Natural killer cell (primary cell): ENCODE data around the gene DHRS2. TPM values are rescaled to one million over a fixed set of nuclear protein-coding genes. Genes with fewer than 3 reads are reported as not detected.

Experiments used
- ATAC-seq, 3 donors: fragments of 150-1000 bp in 2 of 3; fragments of 200-7000 bp in 1 of 3; cut with Tn5 transposase; 1 replicate in 1 of 3; 2 replicates in 2 of 3; pipeline ENCODE4 v1.10.0; 2021; ENCODE audit warnings: mild to moderate bottlenecking in 2 of 3, moderate library complexity in 2 of 3
- DNase-seq, 2 donors: peaks; one replicate each; pipeline versions ENCODE4 v3.0.0 to v3.0.0-alpha.2; 2013 to 2021; ENCODE audit warnings: mixed read lengths in 1 of 2
- H3K27ac ChIP-seq: one replicate; pipeline ENCODE4 v1.5.1; 2013; ENCODE audit warnings: mild to moderate bottlenecking, low read length
- H3K27me3 ChIP-seq: one replicate; pipeline ENCODE4 v1.6.1; 2013; ENCODE audit warnings: low read length; ENCODE audit not compliant: control insufficient read depth, insufficient read depth
- H3K36me3 ChIP-seq: one replicate; pipeline ENCODE4 v1.6.1; 2013; ENCODE audit warnings: low read length; ENCODE audit not compliant: control insufficient read depth, insufficient read depth
- H3K4me1 ChIP-seq: one replicate; pipeline ENCODE4 v1.6.1; 2013; ENCODE audit warnings: low read length; ENCODE audit not compliant: control insufficient read depth, insufficient read depth
- H3K4me3 ChIP-seq: one replicate; pipeline ENCODE4 v1.5.1; 2013; ENCODE audit warnings: low read length
- H3K9me3 ChIP-seq: one replicate; pipeline ENCODE4 v1.6.1; 2013; ENCODE audit warnings: low read length; ENCODE audit not compliant: control insufficient read depth, insufficient read depth
- H3K27ac Mint-ChIP-seq, 2 donors: one replicate each; pipeline ENCODE4 v1.8.0; 2022; ENCODE audit warnings: mild to moderate bottlenecking in 2 of 2, mixed read lengths in 2 of 2, moderate library complexity in 1 of 2
- H3K27me3 Mint-ChIP-seq, 2 donors: one replicate each; pipeline ENCODE4 v1.8.0; 2022; ENCODE audit warnings: low read depth in 2 of 2, mixed read lengths in 2 of 2
- H3K36me3 Mint-ChIP-seq: one replicate; pipeline ENCODE4 v1.8.0; 2022; ENCODE audit warnings: mixed read lengths
- H3K4me1 Mint-ChIP-seq, 2 donors: one replicate each; pipeline ENCODE4 v1.8.0; 2022; ENCODE audit warnings: mixed read lengths in 2 of 2
- H3K4me3 Mint-ChIP-seq: one replicate; pipeline ENCODE4 v1.8.0; 2022; ENCODE audit warnings: mild to moderate bottlenecking, moderate library complexity, mixed read lengths
- H3K9me3 Mint-ChIP-seq, 2 donors: one replicate each; pipeline ENCODE4 v1.8.0; 2022; ENCODE audit warnings: mixed read lengths in 2 of 2
- CTCF ChIP-seq: fragments of 200-600 bp; IDR thresholded peaks from one replicate; pipeline ENCODE4 v1.8.0; 2022; ENCODE audit warnings: antibody characterized with exemption
- WGBS: methylation state at CpG from one replicate; pipeline ENCODE4 v1.1.7; 2013; ENCODE audit warnings: missing lambda C conversion rate; ENCODE audit not compliant: insufficient coverage; 5-methylcytosine and 5-hydroxymethylcytosine counted together
- intact Hi-C: fragments of 100-400 bp; cut with micrococcal nuclease; formaldehyde crosslinking; loops from one replicate; pipeline ENCODE4 v1.14.2; 2022
- total RNA-seq, 4 donors: library from RNA; stranded (reverse); fragments of 120-200 nt in 1 of 4; gene quantifications; one replicate each; pipeline versions ENCODE4 v1.2.3 to v1.2.4, GENCODE V29; 2013 to 2022

DHRS2 gene
- total RNA-seq, 3 donors from 2014 or later (not counting 1 experiment from before 2014, with no cell fraction given) = 0.50 TPM; not detected in 2

GRCh38 chr14:23631234-23631633 is 4.9 kb upstream of the DHRS2 start:
- Histone ChIP-seq H3K27me3 (no peaks in the 10 kb centered on the region), H3K4me3 (no peak overlapping the region), H3K27ac (no peak overlapping the region), H3K4me1 (peaks cover 6% of the 10 kb centered on the region), H3K9me3 (no peaks in the 10 kb centered on the region), H3K36me3 (no peaks in the 10 kb centered on the region)
- no peak for DNase-seq
- intact Hi-C loops = no loop called here
- no peak for TF ChIP-seq CTCF
- Mint-ChIP-seq H3K9me3 (no peaks in the 10 kb centered on the region), H3K27me3 (peaks cover 0 to 5% of the 10 kb centered on the region in 2 donors), H3K4me1 (peaks cover 7 to 13% of the 10 kb centered on the region in 2 donors), H3K4me3 (no peak overlapping the region), H3K36me3 (no peaks in the 10 kb centered on the region), H3K27ac (no peak overlapping the region)
- ATAC-seq = no peak

- H3K27ac ChIP-seq = no peak overlapping the region
- peak overlapping the region; percentile 3 to 34 for H3K27ac Mint-ChIP-seq
- no peak overlapping the region for H3K4me3 ChIP-seq
- no peaks in the 10 kb centered on the region for H3K9me3 ChIP-seq
- H3K36me3 ChIP-seq = no peaks in the 10 kb centered on the region
- ATAC-seq (peak; percentile 77 to 92 (median 91)), DNase-seq (peak; percentile 74 to 85)
- peaks cover 7 to 13% of the 10 kb centered on the region in 2 donors for H3K4me1 Mint-ChIP-seq
- H3K9me3 Mint-ChIP-seq = no peaks in the 10 kb centered on the region
- WGBS = 12% methylated on average over 8 of the region's 8 CpGs
- intact Hi-C loops = loop anchor here (1.0 kb wide), 2 partner anchors 297 to 321 kb away; partner anchors contain the start of gene DHRS4
- TF ChIP-seq CTCF = peak; percentile 96
- H3K4me3 Mint-ChIP-seq = peak overlapping the region; percentile 79
- H3K36me3 Mint-ChIP-seq = no peaks in the 10 kb centered on the region
- no peaks in the 10 kb centered on the region for H3K27me3 ChIP-seq
- peaks cover 0 to 5% of the 10 kb centered on the region in 2 donors for H3K27me3 Mint-ChIP-seq
- peaks cover 6% of the 10 kb centered on the region for H3K4me1 ChIP-seq
Observed at GRCh38 chr14:23631702-23632460, 4.3 kb upstream of the DHRS2 start.

GRCh38 chr14:23632461-23633159 is 3.6 kb upstream of the DHRS2 start:
- intact Hi-C loops = loop anchor here (1.0 kb wide), 2 partner anchors 297 to 321 kb away; partner anchors contain the start of gene DHRS4
- ATAC-seq (no peak), DNase-seq (no peak)
- H3K27ac ChIP-seq = no peak overlapping the region
- no peaks in the 10 kb centered on the region for H3K27me3 ChIP-seq
- WGBS = 54% methylated on average over 4 of the region's 4 CpGs
- no peak for TF ChIP-seq CTCF
- Mint-ChIP-seq H3K9me3 (no peaks in the 10 kb centered on the region), H3K36me3 (no peaks in the 10 kb centered on the region), H3K27ac (peak overlapping the region in 1 of 2 donors; percentile 34), H3K27me3 (peaks cover 0 to 3% of the 10 kb centered on the region in 2 donors), H3K4me3 (peak overlapping the region; percentile 79), H3K4me1 (peaks cover 7 to 13% of the 10 kb centered on the region in 2 donors)
- H3K4me1 ChIP-seq = peaks cover 6% of the 10 kb centered on the region
- no peaks in the 10 kb centered on the region for H3K9me3 ChIP-seq
- H3K4me3 ChIP-seq = no peak overlapping the region
- H3K36me3 ChIP-seq = no peaks in the 10 kb centered on the region
